NCI-H510A (cell line): ENCODE data around the gene ADORA2A.

Experiments used
- DNase-seq: peaks from one replicate; lab custom pipeline; 2025; lab: John Stamatoyannopoulos, UW

Gene ADORA2A

GRCh38 chr22:24403346-24403745 is 24.1 kb upstream of the ADORA2A start:
- no peak for DNase-seq

- no peak for DNase-seq
Measured at GRCh38 chr22:24404561-24405275, 22.7 kb upstream of the ADORA2A start.

GRCh38 chr22:24405631-24406321 is 21.6 kb upstream of the ADORA2A start:
- DNase-seq = no peak

- DNase-seq = no peak
Measured at GRCh38 chr22:24406322-24407277, 20.8 kb upstream of the ADORA2A start.

GRCh38 chr22:24407278-24407665 is 20.1 kb upstream of the ADORA2A start:
- DNase-seq = no peak

GRCh38 chr22:24407884-24408283 is 19.5 kb upstream of the ADORA2A start:
- DNase-seq = no peak

GRCh38 chr22:24408630-24409029 is 18.8 kb upstream of the ADORA2A start:
- no peak for DNase-seq

GRCh38 chr22:24409707-24410106 is 17.7 kb upstream of the ADORA2A start:
- no peak for DNase-seq

GRCh38 chr22:24410110-24410856 is 17.1 kb upstream of the ADORA2A start:
- no peak for DNase-seq

GRCh38 chr22:24411256-24412004 is 16.0 kb upstream of the ADORA2A start:
- no peak for DNase-seq

GRCh38 chr22:24412274-24412673 is 15.1 kb upstream of the ADORA2A start:
- DNase-seq = no peak

GRCh38 chr22:24413271-24413670 is 14.1 kb upstream of the ADORA2A start:
- DNase-seq = no peak

- DNase-seq = no peak
Measured at GRCh38 chr22:24413736-24414385, 13.5 kb upstream of the ADORA2A start.

- no peak for DNase-seq
Measured at GRCh38 chr22:24414523-24414922, 12.9 kb upstream of the ADORA2A start.

GRCh38 chr22:24414984-24415945 is 12.1 kb upstream of the ADORA2A start:
- DNase-seq = no peak

GRCh38 chr22:24416095-24416494 is 11.3 kb upstream of the ADORA2A start:
- no peak for DNase-seq

- DNase-seq = no peak
Measured at GRCh38 chr22:24416611-24417010, 10.8 kb upstream of the ADORA2A start.

- no peak for DNase-seq
Measured at GRCh38 chr22:24417200-24417599, 10.2 kb upstream of the ADORA2A start.

- DNase-seq = no peak
Measured at GRCh38 chr22:24417901-24418641, 9.3 kb upstream of the ADORA2A start.
